Brain microvascular endothelial cell (primary cell): ENCODE data around the gene CYP2A6.
"Not testable (repeated sequence)": the region's sequence is repeated elsewhere in the genome, so short reads cannot be mapped to it uniquely, and the experiment has no call there.

ENCODE experiments used
- DNase-seq: peaks from one replicate; pipeline ENCODE4 v3.0.0-alpha.2; 2020
- H3K27ac ChIP-seq: fragments of 250-450 bp; sonication (Bioruptor Pico); 2 replicates; pipeline ENCODE4 v1.5.1; 2020; ENCODE audit warnings: mild to moderate bottlenecking, moderate library complexity
- H3K27me3 ChIP-seq: fragments of 250-450 bp; sonication (Bioruptor Pico); replicated peaks from 2 replicates; pipeline ENCODE4 v1.5.1; 2020; ENCODE audit warnings: mild to moderate bottlenecking
- H3K36me3 ChIP-seq: fragments of 250-450 bp; sonication (Bioruptor Pico); replicated peaks from 2 replicates; pipeline ENCODE4 v1.5.1; 2020; ENCODE audit warnings: mild to moderate bottlenecking
- H3K4me3 ChIP-seq: 2 replicates; pipeline ENCODE4 v1.5.1; 2011; ENCODE audit warnings: low read depth, mild to moderate bottlenecking, control low read depth, low read length, moderate library complexity
- CTCF ChIP-seq: IDR thresholded peaks from 2 replicates; pipeline ENCODE4 v1.5.1; 2011; ENCODE audit warnings: low read depth, mild to moderate bottlenecking, moderate library complexity, low read length, control low read depth, inconsistent platforms; ENCODE audit errors: missing control alignments
- in situ Hi-C: cut with HindIII; loops from 2 replicates; pipeline ENCODE4 v1.10.0; 2017; ENCODE audit warnings: low sequenced_read_pairs, low pct_ligation_motif_present

Gene CYP2A6

DNA sequence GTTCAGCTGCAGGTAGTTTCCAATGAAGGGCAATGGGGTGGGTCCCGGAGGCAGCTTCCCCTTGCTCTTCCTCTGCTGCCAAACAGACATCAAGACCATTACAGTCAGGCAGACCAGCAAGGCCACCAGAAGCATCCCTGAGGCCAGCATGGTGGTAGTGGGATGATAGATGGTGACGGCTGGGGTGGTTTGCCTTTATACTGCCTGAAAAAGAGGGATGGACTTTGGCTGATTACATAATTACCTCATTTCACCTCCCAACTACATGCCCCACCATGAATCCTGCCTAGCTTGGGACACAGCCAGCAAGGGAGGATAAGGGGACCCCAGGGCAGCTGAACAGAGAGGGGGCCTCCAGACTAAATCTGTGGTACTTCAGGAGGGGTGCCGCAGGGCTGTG is at the start of gene CYP2A6:
Gene CYP2A6, minus strand, starts transcription at position 171 of the 400 bp plus-strand sequence. Its CDS starts 21 bp downstream, at position 150.
- H3K27ac ChIP-seq, H3K4me3 ChIP-seq, DNase-seq, H3K27me3 ChIP-seq, H3K36me3 ChIP-seq, in situ Hi-C loops: not testable (repeated sequence)

DNA sequence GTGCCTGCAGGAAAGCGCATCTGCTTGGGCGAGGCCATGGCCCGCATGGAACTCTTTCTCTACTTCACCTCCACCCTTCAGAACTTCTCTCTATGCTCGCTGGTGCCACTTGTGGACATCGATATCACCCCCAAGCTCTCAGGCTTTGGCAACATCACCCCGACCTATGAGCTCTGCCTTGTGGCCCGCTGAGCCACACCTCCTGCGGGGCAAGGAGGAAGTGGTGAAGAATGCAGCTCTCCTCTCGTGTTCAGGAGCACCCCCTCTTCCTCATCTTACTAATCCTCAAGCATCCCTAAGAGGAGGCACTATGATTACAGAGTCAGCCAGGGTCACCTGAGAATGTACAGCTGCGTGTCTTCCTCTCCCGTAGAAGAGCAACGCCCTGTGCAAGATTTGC is 49.7 kb upstream of the CYP2A6 start:
- H3K27ac ChIP-seq, H3K27me3 ChIP-seq, DNase-seq, in situ Hi-C loops, H3K36me3 ChIP-seq, H3K4me3 ChIP-seq: not testable (repeated sequence)

DNA sequence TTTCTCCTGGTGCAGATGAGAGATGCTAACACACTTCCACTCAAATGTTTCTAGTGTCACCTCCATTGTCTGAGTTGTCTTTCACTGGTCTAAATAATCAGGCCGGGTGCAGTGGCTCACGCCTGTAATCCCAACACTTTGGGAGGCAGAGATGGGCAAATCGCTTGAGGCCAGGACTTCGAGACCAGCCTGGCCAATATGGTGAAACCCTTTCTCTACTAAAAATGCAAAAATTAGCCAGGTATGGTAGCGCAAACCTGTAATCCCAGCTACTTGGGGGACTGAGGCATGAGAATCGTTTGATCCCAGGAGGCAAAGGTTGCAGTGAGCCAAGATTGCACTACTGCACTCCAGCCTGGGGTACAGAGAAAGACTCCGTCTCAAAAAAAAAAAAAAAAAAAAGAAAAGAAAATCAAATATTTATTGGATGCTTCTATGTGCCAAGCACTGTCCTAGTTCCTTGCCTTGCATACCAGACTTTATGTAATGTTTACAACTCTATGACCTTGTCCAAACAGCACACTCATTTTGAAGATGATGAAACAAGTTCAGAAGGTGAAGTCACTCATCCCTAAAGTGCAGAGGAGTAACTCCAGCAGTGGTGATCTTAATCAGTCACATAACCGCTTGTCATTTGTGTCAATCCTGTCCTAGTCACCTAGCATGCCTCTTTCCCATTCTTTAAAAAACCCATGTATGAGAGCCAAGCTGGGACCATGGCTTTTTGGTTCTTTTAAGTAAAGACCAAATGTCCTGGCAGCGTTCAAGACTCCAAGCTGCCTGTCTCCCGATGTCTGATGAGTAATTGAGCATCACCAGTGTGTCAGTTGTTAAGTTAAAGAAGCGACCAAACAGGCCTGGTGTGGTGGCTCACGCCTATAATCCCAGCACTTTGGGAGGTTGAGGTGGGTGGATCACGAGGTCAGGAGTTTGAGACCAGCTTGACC is 46.9 kb upstream of the CYP2A6 start:
- H3K36me3 ChIP-seq, H3K27me3 ChIP-seq, in situ Hi-C loops, DNase-seq, H3K27ac ChIP-seq, H3K4me3 ChIP-seq: not testable (repeated sequence)

- TF ChIP-seq CTCF = no peak
- in situ Hi-C loops = no loop called here
- no peak overlapping the region for H3K4me3 ChIP-seq
Measured at GRCh38 chr19:40896418-40896796, 46.2 kb upstream of the CYP2A6 start.

DNA sequence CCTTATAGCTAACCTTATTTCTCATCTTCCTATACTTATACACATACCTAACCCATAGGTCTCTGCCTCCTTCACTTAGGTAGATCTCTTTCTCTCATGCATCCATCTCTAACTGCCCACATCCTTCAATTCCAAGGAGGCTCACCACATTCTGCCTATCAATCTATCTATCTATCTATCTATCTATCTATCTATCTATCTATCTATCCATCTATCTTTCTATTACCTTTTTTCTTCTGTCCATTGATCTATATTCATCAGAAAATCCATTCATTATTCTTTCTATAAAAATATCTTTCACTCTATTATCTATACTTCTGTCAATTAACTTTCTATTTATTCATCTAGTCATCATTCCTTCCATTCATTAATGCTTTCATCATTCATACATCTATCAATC is 42.9 kb upstream of the CYP2A6 start:
- Histone ChIP-seq H3K27ac (no peak overlapping the region), H3K4me3 (no peak overlapping the region), H3K36me3 (no peaks in the 10 kb centered on the region), H3K27me3 (no peaks in the 10 kb centered on the region)
- no peak for DNase-seq
- in situ Hi-C loops = no loop called here
- TF ChIP-seq CTCF = no peak

More at GRCh38 chr19:40896418-40896796, 46.2 kb upstream of the CYP2A6 start:
- no peak for DNase-seq
- Histone ChIP-seq H3K27ac (no peak overlapping the region), H3K27me3 (no peaks in the 10 kb centered on the region), H3K36me3 (no peaks in the 10 kb centered on the region)

DNA sequence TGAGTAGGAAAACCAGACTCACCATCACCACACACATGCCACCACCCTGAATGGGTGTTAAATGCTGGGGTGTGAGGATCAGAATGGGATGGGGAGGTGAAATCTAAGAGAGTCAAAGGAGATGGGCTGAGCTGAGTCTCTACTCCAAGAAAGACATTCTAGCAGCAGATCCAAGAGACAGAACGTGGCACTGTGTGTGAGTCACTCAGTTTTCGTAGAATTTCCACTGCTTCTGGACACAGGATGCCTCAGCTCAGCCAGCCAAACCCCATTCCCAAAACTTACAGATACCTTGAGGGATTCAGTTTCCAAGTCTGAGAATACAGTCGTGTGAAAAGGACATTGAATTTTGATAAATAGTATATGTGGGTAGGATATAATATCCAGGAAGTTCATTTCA is 39.1 kb upstream of the CYP2A6 start:
- H3K27me3 ChIP-seq = no peaks in the 10 kb centered on the region
- in situ Hi-C loops = no loop called here
- no peak for DNase-seq

GRCh38 chr19:40888191-40888590 is 37.9 kb upstream of the CYP2A6 start:
- DNase-seq = no peak
- H3K36me3 ChIP-seq = no peaks in the 10 kb centered on the region
- H3K27me3 ChIP-seq = no peaks in the 10 kb centered on the region
- no peak for TF ChIP-seq CTCF
- no peak overlapping the region for H3K27ac ChIP-seq
- H3K4me3 ChIP-seq = no peak overlapping the region
- in situ Hi-C loops = no loop called here

More for the DNA sequence above, 39.1 kb upstream of the CYP2A6 start:
- no peak for TF ChIP-seq CTCF
- no peaks in the 10 kb centered on the region for H3K36me3 ChIP-seq
- no peak overlapping the region for H3K4me3 ChIP-seq
- no peak overlapping the region for H3K27ac ChIP-seq

- H3K36me3 ChIP-seq, H3K27me3 ChIP-seq, in situ Hi-C loops, H3K27ac ChIP-seq, DNase-seq, H3K4me3 ChIP-seq: not testable (repeated sequence)
Measured at GRCh38 chr19:40884187-40884931, 34.1 kb upstream of the CYP2A6 start.

DNA sequence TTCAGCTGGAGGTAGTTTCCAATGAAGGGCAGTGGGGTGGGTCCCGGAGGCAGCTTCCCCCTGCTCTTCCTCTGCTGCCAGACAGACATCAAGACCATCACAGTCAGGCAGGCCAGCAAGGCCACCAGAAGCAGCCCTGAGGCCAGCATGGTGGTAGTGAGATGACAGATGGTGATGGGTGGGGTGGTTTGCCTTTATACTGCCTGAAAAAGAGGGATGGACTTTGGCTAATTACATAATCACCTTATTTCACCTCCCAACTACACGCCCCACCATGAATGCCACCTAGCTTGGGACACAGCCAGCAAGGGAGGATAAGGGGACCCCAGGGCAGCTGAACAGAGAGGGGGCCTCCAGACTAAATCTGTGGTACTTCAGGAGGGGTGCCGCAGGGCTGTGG is 31.8 kb upstream of the CYP2A6 start, which contains the start of gene CYP2A7:
Gene CYP2A7, minus strand, starts transcription at position 170 of the 400 bp plus-strand sequence. Its CDS starts 21 bp downstream, at position 149.
- in situ Hi-C loops, DNase-seq: not testable (repeated sequence)

DNA sequence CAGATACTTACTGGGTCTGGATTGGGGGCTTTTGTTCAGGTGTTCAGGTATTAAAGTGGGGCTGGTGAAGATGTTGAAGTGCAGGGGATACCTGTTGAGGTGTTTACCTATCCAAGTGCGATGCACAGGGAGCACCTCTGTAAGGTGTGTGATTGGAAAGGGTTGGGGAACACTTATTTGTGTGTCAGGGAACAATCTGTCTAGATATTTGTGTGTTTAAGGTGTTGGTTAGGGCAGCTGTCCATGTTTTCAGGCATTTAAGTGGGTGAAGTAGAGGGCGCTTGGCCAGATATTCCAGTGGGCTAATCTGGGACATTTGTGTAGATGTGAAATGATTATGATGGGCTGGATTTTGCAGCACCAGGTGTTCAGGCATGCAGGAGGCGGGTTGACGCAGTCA is 29.1 kb upstream of the CYP2A6 start:
- in situ Hi-C loops, DNase-seq, H3K27me3 ChIP-seq, H3K4me3 ChIP-seq, H3K36me3 ChIP-seq, H3K27ac ChIP-seq: not testable (repeated sequence)

More for the DNA sequence above, 31.8 kb upstream of the CYP2A6 start, which contains the start of gene CYP2A7:
- not testable (repeated sequence) for H3K4me3 ChIP-seq, H3K36me3 ChIP-seq, H3K27me3 ChIP-seq, H3K27ac ChIP-seq
